H1 (cell line): ENCODE measurements around the gene S100A4. TPM values are rescaled to one million over a fixed set of nuclear protein-coding genes. Genes with fewer than 3 reads are reported as not detected.

ENCODE experiments used
- SIN3A ChIP-seq, 2 experiments: IDR thresholded peaks in 1 of 2; conservative IDR thresholded peaks in 1 of 2; 2 replicates each; pipeline ENCODE4 v1.6.1; 2011 to 2012; ENCODE audit warnings: low read length in 2 of 2, improper control_type of control experiment in 1 of 2, low read depth in 1 of 2, mild to moderate bottlenecking in 1 of 2
- TAF1 ChIP-seq: IDR thresholded peaks from 2 replicates; pipeline ENCODE4 v1.6.1; 2011; ENCODE audit warnings: mild to moderate bottlenecking, low read depth, low read length
- YY1 ChIP-seq: IDR thresholded peaks from 2 replicates; pipeline ENCODE4 v1.6.1; 2011; ENCODE audit warnings: low read depth, mild to moderate bottlenecking, low read length
- polyA plus RNA-seq, 7 experiments: library from polyadenylated mRNA; depleted of rRNA in 3 of 7; stranded (reverse) in 5 of 7; unstranded in 2 of 7; fragments of >200 nt in 5 of 7; fragments of 200-250 nt in 2 of 7; gene quantifications; 1 replicate in 5 of 7; 2 replicates in 1 of 7; 4 replicates in 1 of 7; pipeline versions ENCODE4 v1.2.1 to v1.2.3, GENCODE V29; 2011 to 2013; ENCODE audit warnings: missing spikeins in 2 of 7, mixed read lengths in 2 of 7
- total RNA-seq: library from RNA; stranded (reverse); fragmentation: NEBNext Ultra II Directional; extraction: Animal tissue kit (Norgen Biotek cat#: 25700); gene quantifications from 2 replicates; pipeline ENCODE4 v1.2.1, GENCODE V29; 2021
- TF ChIP-seq, protein P1 (sequence below): IDR thresholded peaks from 2 replicates; pipeline ENCODE4 v1.6.1; 2012; ENCODE audit warnings: inconsistent platforms

S100A4 gene
- total and polyA plus RNA-seq, 2 of the 8 experiments (the other 6 are each of a cell fraction or from before 2014, with no cell fraction given) = 36.3 to 85.4 TPM

DNA sequence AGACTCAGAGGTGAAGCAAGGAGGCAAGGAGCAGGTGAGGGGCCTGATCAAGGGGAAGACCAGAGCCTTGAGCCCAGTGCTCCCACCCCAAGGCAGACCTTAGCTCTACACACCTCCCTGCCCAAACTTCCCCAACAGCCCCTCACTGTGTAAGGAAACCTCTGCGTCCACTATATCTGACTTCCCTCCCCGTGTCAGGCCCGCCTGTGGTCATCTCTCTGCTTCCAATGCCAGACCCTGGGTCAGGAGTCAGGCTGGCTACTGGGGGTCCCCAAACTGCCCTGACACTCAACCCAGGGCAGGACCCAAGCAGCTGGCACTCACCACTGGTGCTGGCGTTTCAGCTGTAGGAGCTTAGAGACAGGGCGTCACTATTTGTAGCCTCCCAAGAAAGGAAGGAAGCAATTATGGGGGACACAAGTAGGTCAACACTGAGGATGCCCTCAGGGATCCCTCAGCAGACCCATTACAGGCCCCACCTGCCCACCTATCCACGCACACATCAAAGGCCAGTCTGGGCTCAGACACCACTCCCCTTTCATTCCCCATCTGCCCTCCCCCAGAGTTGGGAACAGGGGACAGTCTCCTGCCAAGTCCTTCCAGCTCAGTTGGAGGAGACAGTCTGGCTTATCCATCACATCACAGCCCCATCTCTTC, 4.3 kb upstream of the S100A4 start (continued):
- no peak for TF ChIP-seq TAF1
- TF ChIP-seq SIN3A (conservative IDR thresholded peaks at IDR 0.05 in 1 of 2, IDR thresholded peaks at IDR 0.05 in 1 of 2; ENCODE audit: low read depth in 1 of 2, low read length in 2 of 2) = no peak
- no peak for TF ChIP-seq YY1
- TF ChIP-seq, protein P1, sequence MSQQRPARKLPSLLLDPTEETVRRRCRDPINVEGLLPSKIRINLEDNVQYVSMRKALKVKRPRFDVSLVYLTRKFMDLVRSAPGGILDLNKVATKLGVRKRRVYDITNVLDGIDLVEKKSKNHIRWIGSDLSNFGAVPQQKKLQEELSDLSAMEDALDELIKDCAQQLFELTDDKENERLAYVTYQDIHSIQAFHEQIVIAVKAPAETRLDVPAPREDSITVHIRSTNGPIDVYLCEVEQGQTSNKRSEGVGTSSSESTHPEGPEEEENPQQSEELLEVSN = no peak
